HG03097 (cell line): Measurements from ENCODE around the gene CD47.

ENCODE experiments used
- ATAC-seq: cut with Tn5 transposase; IDR thresholded peaks from one replicate; pipeline ENCODE4 v1.9.1; 2021; ENCODE audit not compliant: unreplicated experiment, low FRiP score

Gene CD47

GRCh38 chr3:108118038-108118768 lies 27.4 kb upstream of the CD47 start:
- no peak for ATAC-seq

DNA sequence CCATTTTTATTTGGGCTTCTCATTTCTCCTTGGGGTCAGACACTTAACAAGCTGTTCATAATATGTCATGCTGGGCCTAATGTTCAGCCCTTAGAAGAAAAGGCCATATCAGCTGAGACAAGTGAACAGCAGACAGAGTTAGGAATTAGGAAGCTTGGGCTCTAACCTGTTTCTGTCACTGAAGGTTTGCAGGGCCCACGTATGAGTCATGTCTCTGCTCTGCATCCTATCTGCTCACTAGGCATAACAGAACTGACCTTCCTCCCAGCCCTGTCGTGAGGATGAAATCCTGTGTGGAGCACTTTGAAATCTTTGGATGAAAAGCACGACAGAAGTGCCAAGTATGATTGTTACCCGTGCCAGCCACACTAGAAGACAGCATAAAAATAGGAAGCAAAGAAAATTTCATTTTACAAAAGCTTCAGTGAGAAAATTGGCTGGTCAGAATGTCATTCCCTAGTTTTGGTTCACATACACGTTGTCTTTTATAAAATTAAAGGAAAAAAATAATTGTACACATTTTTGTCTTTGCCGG lies 26.5 kb upstream of the CD47 start:
- ATAC-seq, result no peak

DNA sequence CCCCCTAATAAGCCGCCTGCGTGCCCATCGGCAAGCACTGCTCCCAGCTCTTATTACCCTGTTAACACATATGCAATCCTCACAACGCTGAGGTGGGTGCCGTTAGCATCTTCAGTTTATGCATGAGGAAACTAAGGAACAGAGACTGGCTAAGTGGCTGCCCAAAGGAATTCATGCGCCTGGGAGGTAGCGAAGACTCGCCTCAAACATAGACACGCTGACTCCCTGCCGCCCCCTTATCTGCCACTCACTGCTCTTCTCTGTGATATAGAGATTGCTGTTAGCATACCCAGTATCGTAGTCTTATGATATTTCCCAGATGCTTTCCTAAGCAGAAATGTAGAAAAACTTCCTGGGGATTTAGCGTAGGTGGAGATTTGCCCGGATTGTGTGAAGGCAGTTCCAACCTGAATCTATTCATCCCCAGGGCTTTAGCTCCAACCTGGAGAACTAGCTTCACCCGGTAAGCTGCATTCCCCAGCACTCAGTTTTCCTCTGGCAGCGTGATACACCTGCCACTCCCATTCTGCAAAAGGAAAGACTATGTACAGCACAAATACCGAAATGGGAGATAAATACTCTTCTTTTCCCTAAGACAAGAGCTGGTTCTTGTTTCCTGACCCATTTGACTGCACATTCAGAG lies 23.7 kb upstream of the CD47 start:
- no peak for ATAC-seq

DNA sequence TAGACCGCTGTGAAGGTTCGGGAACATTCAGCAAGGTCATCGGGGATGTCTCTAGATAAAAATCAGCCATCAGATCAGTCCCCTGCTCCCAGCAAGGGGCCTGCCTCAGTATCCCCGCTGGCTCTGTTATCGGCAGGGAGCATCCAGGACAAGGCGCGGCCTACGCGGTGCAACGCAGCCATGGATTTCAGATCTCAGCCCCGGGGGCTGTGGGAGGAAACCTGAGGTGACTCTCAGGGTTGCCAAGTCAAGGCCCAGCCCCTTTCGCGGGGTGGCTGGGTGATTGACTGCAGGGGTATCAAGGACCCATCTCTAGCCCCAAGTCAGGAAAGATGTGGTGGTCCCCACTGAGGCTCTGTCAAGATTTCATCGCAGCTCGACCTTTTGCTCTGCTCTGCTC lies 23.1 kb upstream of the CD47 start:
- ATAC-seq, result no peak

DNA sequence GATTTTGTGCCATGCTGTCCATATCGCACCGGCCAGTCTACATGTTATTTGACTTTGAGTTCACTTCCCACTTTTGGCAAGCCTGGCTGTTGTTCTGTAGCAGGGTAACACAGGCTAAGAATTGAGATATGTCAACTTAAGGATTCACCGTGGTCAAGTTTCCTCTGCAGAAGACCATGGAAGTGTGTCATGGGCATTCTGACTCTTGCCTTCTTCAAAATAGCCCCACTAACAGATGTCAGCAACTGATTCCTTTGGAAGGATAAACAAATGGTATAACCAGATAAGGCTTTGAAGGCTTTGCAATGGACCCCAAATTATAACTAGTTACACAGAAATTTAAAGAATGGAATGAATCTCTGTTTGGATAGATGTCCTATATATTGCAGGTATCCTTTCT lies 20.1 kb upstream of the CD47 start:
- ATAC-seq, result no peak

DNA sequence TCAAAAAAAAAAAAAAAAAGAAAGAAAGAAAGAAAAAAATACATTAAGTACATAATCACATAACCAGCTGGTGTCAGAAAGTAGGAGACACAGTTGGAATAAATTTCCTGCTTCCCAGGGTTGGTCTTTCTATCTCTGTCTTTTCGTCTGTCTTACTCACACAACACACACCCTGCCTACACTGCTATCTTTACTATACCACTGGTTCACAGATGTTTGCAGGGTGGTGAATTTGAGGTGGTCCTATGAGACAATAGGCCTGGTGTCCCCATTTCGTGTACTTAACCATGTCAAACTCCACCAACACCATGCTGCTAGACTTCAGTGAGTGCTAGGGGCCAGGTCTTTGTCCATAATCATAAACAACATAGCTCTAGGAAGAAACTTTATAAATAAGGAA lies 17.6 kb upstream of the CD47 start:
- no peak for ATAC-seq

DNA sequence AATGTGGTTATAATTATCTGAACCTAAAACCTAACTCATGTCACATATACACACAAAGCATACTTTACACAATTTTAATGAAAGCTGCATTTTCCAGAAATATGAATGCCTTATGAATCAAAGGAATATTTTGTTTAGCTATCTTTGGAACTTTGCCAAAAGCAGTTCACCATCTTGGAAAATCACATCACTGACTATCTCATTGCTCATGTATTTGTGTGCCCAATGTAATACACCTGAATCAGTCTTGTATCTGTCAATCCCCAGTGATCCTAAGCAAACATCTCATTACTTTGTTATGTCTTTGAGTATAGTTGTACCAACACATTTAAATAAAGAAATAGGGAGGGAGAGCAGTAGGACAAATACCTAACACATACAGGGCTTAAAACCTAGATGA lies 15.6 kb upstream of the CD47 start:
- no peak for ATAC-seq

GRCh38 chr3:108106031-108106430 lies 15.2 kb upstream of the CD47 start:
- ATAC-seq, result no peak

DNA sequence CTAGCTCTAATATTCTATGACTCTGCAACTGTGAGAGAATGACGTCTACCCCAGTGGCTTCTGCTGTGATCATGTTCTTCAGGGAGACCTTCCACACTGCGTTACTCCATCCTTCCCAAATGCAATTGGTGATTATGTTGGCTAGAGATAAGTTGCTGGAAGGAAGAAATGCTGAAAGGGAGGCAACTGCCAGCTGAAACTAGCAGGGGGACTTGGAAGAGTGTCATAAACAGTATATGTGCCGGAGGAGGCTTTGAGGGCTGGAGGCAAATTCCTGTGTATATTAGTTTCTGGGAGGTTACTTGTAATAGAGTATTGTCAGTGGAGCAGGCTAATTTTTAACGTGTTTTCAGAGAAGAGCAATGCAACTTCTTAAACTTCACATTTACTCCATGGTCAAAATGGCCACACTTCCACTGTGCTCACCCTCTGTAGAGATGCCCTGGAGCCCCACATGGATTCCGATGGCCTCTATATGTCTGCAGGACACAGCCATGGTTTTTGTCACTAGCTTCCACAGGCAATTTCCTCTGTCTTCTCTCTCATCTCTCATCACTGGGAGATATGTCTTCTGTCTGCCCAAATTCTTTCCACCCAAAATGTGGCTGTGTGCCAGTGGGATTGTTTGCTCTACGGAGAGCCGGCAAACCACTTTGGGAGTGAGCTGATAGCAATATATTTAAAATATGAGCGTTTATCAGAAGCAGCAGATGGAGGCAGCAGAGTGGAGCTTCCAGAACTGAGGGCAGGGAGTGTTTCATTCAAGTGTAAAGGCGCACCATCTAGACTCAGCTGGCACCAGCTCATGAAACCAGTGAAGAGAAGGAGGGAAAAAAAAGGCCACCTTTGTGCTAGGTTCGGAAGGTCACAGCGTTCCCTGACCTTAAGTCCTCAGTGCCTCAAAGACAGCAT lies 13.3 kb upstream of the CD47 start:
- no peak for ATAC-seq

DNA sequence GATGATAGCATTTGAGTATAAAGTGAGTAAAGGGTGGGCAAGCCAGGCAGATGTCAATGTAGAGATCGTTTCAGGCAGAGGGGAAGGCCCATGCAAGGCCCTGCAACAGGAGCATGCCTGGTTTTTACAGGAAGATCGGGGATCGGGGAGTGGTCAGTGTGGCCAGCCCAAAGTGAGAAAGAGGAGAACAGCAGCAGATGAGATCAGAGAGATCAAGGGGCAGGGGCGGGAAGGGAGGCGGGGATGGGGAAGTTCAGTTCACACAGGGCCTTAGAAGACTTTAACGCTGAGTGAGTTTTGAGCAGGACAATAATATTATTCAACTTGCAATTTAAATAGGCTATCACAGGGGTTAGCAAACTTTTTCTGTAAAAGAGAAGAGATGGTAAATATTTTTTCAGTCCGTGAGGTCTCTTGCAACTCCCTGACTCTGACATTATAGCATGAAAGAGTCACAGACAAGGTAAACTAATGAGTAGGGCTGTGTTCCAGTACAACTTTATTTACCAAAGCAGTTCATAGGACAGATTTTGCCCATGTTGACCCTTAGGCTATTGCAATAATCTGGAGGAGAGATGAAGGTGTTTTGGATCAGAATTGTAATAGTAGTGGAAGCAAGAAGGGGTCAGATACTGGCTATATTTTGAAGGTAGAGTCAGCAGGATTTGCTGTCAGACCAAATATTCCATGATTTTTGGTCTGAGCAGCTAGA lies 12.4 kb upstream of the CD47 start:
- ATAC-seq, result no peak

DNA sequence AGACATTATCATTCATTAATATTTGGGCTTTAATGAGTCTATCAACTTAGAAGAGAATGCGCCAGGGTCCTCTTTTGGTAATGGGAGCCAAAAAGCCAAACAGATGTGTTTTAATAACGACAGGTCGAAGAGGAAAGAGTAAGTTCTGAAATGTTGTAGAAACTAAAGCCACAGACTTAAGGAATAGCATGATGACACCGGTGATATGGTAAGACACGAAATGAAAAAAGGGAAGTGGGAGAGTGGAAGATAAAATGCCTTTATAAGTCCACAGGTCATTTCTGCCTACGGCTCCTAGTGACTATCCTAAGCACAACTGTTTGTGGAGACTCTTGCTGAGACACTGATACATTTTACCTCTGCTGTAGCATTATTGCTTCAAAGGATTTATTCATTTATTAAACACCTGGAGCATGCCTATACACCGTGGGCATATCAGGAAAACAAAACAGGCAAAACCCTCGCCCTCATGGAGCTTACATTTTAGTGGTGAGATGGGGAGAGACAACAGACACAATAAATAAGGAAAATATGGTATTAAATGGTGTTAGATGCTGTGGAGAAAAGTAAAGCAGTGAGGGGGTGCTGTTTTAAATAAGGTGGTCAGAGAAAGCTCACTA lies 11.7 kb upstream of the CD47 start:
- no peak for ATAC-seq

DNA sequence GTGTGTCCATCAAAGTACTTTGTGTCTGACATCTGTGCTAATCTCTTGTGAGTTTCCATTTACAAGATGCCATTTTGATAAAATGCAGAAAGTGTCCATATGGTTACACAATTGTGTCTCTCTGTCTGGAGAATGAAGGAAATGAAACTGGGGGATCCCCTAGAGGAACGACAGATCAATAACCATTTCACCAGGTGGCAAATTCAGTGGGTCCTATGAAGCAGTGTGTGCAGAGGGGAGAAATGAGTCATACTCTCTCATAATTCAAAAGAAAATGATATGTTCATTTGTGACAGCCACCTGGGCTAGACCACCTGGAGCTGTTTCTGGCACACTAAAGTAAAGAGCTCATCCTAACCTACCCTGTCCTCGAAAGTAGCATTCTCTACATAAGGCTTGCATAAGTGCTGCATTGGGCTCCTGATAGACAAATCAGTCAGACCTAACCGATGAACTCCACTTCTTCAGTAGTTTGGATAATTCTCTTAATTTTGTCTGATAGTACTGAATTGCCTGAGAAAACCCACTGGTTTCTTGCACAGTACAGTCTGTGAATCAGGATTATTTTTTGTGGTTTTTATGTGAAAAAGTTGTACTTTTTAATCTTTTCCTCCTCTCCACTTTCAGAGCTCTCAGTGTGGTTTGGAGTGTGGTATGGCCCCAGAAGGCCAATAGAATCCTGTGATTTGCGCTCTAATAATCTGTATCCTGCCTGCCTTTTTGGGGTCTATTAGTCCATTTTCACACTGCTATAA lies 10.3 kb upstream of the CD47 start:
- ATAC-seq, result peak; percentile 86

GRCh38 chr3:108099679-108100428 lies 9.0 kb upstream of the CD47 start:
- peak; percentile 26 for ATAC-seq

DNA sequence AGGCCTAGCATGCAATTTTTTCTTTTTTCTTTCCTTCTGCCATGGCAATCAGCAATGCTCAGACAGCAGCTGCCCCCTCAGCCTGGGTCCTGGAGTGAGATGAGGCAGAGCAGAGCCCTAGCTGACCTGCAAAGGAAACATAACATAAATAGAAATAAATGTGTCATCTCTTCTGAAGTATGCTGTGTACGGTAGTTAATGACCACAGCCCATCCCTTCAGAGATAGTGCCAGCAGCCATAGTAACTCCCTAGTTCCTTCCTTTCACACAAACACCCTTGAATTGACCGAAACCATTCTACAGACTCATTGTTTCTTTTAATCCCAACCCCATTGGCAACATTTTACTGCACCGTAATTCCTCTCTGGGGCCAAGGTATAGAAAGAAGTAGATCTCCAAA lies 8.4 kb upstream of the CD47 start:
- ATAC-seq, result no peak

GRCh38 chr3:108098003-108098370 lies 7.2 kb upstream of the CD47 start:
- ATAC-seq, result no peak

DNA sequence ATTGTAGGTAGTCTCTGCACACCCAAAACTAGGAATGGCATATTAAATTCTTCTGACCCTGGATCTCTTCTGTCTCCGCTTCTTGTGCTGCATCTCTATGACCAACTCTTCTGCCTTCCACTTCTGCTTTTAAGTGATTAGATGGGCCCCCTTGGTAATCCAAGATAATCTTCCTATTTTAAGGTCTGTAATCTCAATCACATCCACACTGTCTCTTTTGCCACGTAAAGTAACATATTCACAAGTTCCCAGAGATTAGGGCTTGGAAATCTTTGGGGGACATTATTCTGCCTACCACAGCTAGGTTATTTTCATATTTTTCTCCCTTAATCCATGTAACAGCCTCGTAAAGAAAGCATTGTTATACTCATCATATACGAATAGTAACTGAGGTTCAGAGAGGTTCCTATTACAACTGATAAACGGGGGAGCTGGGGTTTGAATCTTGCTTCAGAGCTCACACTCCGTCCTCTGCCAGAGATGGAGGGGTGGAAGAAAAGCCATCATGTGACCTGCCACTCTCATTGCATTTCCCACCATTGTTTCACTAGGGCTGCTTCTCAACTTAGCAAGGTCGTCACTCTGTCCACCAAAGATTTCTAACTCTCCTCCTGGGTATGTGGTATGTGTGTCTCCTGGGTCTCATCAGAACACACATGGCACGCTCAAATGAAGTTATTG lies 6.6 kb upstream of the CD47 start:
- no peak for ATAC-seq

GRCh38 chr3:108096532-108097321 lies 5.9 kb upstream of the CD47 start:
- no peak for ATAC-seq
